C4-2B (cell line): Measurements from ENCODE around the gene HRH1.
"Not testable (repeated sequence)": the region's sequence is repeated elsewhere in the genome, so short reads cannot be mapped to it uniquely, and the experiment has no call there.

Experiments
- H3K27ac ChIP-seq: fragments of 450-650 bp; 2 replicates; pipeline ENCODE4 v1.5.1; 2017
- ZFX ChIP-seq: fragments of 450-650 bp; IDR thresholded peaks from 2 replicates; pipeline ENCODE4 v1.6.1; 2017
- TF ChIP-seq, protein P1 (sequence below): fragments of 450-650 bp; conservative IDR thresholded peaks from 2 replicates; pipeline ENCODE4 v1.5.1; 2017; ENCODE audit warnings: mild to moderate bottlenecking

HRH1 gene

DNA sequence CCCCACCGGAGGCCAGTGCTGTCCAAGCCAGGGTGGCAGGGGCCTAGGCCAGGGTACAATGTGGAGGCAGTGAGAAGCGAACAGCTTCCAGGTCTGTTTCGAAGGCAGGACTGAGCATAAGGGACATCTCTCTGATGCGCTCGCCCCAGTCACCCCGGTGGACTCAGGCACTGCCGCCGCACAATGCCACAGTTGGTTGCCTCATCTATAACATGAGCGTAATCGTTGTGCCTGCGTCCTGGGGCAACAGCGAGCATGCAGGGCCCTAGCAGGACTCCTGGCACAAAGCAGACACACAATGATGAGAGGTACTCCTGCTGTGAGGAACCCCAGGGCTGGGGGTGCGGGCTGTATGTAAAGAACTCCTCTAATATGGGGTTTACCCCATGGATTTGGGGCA is 14.1 kb downstream of the HRH1 start:
- no peak for TF ChIP-seq ZFX
- TF ChIP-seq, protein P1, sequence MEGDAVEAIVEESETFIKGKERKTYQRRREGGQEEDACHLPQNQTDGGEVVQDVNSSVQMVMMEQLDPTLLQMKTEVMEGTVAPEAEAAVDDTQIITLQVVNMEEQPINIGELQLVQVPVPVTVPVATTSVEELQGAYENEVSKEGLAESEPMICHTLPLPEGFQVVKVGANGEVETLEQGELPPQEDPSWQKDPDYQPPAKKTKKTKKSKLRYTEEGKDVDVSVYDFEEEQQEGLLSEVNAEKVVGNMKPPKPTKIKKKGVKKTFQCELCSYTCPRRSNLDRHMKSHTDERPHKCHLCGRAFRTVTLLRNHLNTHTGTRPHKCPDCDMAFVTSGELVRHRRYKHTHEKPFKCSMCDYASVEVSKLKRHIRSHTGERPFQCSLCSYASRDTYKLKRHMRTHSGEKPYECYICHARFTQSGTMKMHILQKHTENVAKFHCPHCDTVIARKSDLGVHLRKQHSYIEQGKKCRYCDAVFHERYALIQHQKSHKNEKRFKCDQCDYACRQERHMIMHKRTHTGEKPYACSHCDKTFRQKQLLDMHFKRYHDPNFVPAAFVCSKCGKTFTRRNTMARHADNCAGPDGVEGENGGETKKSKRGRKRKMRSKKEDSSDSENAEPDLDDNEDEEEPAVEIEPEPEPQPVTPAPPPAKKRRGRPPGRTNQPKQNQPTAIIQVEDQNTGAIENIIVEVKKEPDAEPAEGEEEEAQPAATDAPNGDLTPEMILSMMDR = no peak
- H3K27ac ChIP-seq = no peak overlapping the region

DNA sequence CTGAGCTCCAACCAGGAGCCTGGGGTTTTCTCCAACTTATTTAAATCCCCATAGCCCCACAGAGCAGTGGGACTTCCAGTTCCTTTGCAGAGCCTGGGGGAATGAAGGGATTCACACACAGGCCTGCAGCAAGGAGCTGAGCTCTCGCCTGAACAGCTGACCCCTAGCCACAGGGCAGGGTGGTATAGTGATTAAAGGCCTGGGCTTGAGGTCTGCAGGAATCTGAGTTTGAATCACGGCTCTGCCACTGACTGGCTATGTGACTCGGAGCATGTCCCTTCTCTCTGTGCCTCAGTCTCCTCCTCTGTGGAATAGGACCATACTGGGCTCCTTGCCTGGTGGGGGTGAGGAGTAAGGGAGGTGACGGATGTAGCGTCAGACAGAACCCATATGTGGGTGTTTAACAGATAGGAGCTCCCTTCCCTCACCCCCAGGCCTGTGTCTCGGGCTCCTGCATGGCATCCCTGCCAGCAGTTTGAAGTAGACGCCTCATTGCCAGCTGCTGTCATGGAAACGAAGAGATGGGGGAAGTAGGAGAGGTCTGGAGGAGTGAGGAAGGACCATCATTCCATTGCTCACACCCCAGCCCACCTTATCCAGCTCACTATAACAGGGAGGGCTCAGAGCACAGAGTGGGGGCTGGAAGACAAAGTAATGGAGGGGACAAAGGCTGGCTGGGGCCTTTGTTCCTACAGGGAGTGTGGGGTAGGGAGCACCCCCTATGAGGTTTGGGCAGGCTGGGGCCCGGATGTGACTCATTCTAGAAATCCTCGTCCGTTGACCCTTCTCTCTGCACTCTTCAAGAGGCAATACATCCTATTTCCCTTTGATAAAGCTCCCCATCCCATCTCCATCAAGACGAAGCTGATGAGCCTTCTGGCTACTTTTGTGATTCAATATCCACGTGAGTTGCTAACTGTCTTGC is 14.8 kb downstream of the HRH1 start:
- H3K27ac ChIP-seq = no peak overlapping the region
- TF ChIP-seq, protein P1 = no peak
- TF ChIP-seq ZFX = no peak

DNA sequence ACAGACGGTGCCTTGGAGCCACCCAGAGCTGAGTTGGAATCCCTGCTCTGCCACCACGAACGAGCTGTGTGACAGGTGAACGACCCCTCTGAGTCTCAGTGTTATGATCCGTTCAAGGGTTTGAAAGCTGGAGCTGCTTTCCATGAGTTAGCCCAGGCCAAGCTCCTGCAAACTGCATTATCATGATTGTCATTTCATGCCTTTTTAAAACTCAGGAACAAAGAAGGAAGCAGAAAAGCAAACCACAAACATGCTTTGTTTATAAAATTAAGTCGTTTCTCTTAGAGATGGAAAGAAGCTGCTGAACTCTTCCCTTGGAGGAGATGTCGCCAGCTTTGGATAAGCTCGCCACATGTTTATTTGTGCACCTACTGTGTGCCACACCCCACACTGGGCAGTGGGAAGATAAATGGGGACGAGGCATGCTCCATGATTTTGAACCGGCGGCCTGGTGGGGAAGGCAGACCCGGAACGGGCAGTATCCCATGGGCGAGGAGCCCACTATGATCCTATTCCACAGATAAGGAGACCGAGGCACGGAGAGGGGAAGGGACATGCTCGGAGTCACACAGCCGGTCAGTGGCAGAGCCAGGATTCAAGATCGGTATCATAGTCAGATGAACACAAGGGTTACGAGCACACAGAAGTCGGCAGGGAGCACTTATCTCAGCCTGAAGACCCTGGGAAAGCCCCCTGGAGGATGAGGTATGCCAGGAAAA is 15.9 kb downstream of the HRH1 start:
- TF ChIP-seq ZFX = no peak
- TF ChIP-seq, protein P1 = no peak
- no peak overlapping the region for H3K27ac ChIP-seq

DNA sequence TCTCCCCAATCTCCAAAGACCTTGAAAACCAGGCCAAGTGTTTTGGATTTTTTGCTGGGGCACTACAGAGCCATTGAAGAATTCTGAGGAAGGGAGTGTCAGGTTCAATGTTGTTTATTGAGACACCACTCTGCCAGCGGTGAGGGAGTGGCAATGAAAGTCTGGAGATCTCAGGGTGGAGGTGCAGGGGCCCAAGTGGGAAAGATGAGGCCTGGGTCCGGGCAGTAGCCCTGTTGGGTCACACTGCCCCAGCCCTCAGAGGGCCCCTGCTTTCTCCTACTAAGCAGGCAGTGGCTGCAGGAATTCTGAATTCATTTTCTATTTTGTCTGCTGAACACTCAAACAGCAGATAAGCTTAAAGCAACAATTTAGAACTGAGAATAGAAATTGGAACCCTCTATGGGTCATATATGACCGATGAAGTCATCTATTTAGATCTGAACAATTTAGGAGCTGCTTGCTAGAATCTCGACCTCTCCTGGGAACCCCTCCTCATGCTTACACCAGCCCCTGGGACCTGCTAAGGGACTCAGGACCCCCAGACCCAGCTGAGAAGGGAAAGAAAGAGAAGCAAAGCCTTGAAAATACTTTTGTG is 17.9 kb downstream of the HRH1 start:
- TF ChIP-seq ZFX = no peak
- TF ChIP-seq, protein P1 = no peak
- H3K27ac ChIP-seq = no peak overlapping the region

DNA sequence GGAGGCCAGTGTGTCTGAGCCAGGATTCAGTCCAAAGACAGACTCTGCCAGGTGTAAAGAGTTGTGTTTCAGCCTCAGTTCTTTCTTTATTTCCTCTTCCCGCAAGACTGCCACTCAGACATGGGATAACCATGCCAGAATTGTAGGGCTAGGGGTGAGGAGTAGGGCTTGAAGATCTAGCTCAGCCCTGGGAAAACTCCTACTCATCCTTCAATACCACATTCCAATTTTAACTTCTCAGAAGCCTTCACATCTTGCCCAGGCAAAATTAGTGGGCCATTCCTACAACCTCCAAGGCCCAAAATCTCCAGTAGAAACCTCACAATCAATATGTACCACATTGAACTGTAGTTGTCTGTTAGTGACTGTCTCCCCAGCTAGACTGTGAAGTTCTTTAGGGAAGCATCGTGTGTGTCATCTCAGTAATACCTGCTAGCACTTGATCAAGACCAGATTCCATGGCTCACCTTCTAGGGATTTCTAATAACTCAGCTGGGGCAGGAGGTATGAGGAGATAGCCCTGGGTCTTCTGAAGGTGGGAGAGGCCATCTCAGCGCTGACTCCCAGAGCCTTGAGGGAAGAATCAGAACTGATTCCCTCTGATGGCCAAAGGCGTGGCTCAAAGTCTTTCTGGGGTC is 19.7 kb downstream of the HRH1 start:
- TF ChIP-seq, protein P1 = no peak
- TF ChIP-seq ZFX = no peak
- H3K27ac ChIP-seq = no peak overlapping the region

DNA sequence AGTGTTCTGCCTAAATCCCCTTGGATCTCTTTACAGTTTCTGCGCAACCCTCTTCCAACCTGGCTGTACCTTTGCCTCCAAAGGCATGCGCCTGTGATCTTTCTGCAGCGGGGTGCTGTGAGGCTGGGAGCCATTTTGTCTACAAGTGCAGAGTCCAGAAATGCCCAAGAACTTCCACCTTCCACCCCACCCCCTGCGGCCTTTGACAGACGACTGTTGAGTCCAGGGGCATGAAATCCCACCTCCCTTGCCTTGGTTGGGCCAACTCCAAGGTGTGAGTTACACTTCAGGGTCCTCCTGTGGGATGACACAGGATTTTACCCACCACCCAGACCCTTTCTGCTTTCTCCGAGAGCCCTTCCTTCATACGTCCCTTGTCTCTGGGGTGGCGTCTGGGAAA is 24.1 kb downstream of the HRH1 start:
- no peak for TF ChIP-seq ZFX
- TF ChIP-seq, protein P1 = no peak
- H3K27ac ChIP-seq = no peak overlapping the region

DNA sequence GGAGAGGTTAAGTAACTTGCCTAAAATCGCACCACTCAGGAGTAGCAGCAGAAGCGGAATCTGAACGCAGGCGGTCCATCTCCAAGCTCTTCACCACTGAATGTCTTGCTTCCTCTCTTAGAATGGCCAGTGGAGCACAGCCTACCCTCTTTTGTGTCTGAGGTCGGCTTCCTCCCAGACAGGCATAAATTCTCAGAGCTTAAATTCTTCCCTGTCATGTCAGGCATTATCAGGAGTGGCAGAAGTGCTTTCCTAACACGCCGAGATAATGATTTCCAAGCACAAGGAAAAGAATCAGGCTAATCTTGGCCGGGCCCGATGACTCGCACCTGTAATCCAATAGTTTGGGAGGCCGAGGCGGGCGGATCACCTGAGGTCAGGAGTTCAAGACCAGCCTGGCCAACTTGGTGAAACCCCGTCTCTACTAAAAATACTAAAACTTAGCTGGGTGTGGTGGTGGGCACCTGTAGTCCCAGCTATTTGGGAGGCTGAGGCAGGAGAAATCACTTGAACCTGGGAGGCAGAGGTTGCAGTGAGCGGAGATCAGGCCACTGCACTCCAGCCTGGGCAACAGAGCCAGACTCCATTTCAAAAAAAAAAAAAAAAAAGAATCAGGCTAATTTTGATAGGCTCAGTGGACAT is 30.2 kb downstream of the HRH1 start:
- not testable (repeated sequence) for H3K27ac ChIP-seq
